ENCODE measurements around the gene RAB31.

GRCh38 chr18:9749611-9750010 lies 41.5 kb downstream of the RAB31 start:
- no peak for TF ChIP-seq EZH2 (IDR thresholded peaks at IDR 0.05; ENCODE audit: borderline replicate concordance, low read length)
- TF ChIP-seq CTCF (IDR thresholded peaks at IDR 0.05; ENCODE audit: low read length) = no peak
